IPS-NIHi7 (cell line): ENCODE results near the gene ARRDC5.
"Not testable (repeated sequence)": the region's sequence is repeated elsewhere in the genome, so short reads cannot be mapped to it uniquely, and the experiment has no call there.

Experiments
- DNase-seq: peaks from one replicate; pipeline ENCODE4 v3.0.0; 2012; ENCODE audit warnings: mixed read lengths; ENCODE audit errors: extremely low spot score

The ARRDC5 gene

GRCh38 chr19:4902796-4903195, at the start of gene ARRDC5:
TSS of gene ARRDC5 (minus strand) at chr19:4902896. CDS start at chr19:4902825, 71 bp downstream.
- DNase-seq = no peak

GRCh38 chr19:4951656-4952055, 49.0 kb upstream of the ARRDC5 start:
- no peak for DNase-seq

GRCh38 chr19:4950650-4951049, 48.0 kb upstream of the ARRDC5 start:
- DNase-seq = not testable (repeated sequence)

GRCh38 chr19:4941638-4942169, 39.0 kb upstream of the ARRDC5 start:
- not testable (repeated sequence) for DNase-seq

GRCh38 chr19:4939466-4939865, 36.8 kb upstream of the ARRDC5 start:
- no peak for DNase-seq

GRCh38 chr19:4938461-4938860, 35.8 kb upstream of the ARRDC5 start:
- not testable (repeated sequence) for DNase-seq

GRCh38 chr19:4937060-4937459, 34.4 kb upstream of the ARRDC5 start:
- DNase-seq = no peak

- DNase-seq = no peak
Measured at GRCh38 chr19:4935444-4935843, 32.7 kb upstream of the ARRDC5 start.

- no peak for DNase-seq
Measured at GRCh38 chr19:4933528-4933927, 30.8 kb upstream of the ARRDC5 start.

- DNase-seq = no peak
Measured at GRCh38 chr19:4932711-4933110, 30.0 kb upstream of the ARRDC5 start.

GRCh38 chr19:4930664-4931063, 28.0 kb upstream of the ARRDC5 start:
- no peak for DNase-seq

- no peak for DNase-seq
Measured at GRCh38 chr19:4929186-4929585, 26.5 kb upstream of the ARRDC5 start.

GRCh38 chr19:4923276-4923747, 20.6 kb upstream of the ARRDC5 start:
- DNase-seq = no peak

GRCh38 chr19:4922530-4923275, 20.0 kb upstream of the ARRDC5 start:
- no peak for DNase-seq

GRCh38 chr19:4916292-4917082, 13.8 kb upstream of the ARRDC5 start:
- no peak for DNase-seq

GRCh38 chr19:4914736-4915501, 12.2 kb upstream of the ARRDC5 start:
- peak; percentile 31 for DNase-seq

- no peak for DNase-seq
Measured at GRCh38 chr19:4913996-4914735, 11.5 kb upstream of the ARRDC5 start.

- peak; percentile 70 for DNase-seq
Measured at GRCh38 chr19:4911786-4912672, 9.3 kb upstream of the ARRDC5 start.

- no peak for DNase-seq
Measured at GRCh38 chr19:4911314-4911713, 8.6 kb upstream of the ARRDC5 start.
